OCI-LY7 (cell line): ENCODE measurements around the gene PICALM.

Source experiments
- CTCF ChIP-seq: fragments of 200-600 bp; sonication (generic); conservative IDR thresholded peaks from 2 replicates; pipeline ENCODE4 v1.5.1; 2014; ENCODE audit warnings: mild to moderate bottlenecking, antibody characterized with exemption, low read length, moderate library complexity, mixed read lengths
- EZH2phosphoT487 ChIP-seq: fragments of 200-600 bp; sonication (generic); IDR thresholded peaks from 2 replicates; pipeline ENCODE4 v1.6.1; 2018; ENCODE audit warnings: low read depth, borderline replicate concordance, mild to moderate bottlenecking, mixed run types, antibody characterized with exemption, low read length, moderate library complexity, mixed read lengths

GRCh38 chr11:85951049-85951405, 117.9 kb downstream of the PICALM start:
- TF ChIP-seq CTCF (no peak), EZH2phosphoT487 (no peak)
